NCI-H524 treated with DMSO at 0.1 percent for 48 hours (cell line): ENCODE measurements around the gene MAGOHB.

Experiments
- DNase-seq: peaks from one replicate; lab custom pipeline; 2025; lab: John Stamatoyannopoulos, UW

MAGOHB gene

DNA sequence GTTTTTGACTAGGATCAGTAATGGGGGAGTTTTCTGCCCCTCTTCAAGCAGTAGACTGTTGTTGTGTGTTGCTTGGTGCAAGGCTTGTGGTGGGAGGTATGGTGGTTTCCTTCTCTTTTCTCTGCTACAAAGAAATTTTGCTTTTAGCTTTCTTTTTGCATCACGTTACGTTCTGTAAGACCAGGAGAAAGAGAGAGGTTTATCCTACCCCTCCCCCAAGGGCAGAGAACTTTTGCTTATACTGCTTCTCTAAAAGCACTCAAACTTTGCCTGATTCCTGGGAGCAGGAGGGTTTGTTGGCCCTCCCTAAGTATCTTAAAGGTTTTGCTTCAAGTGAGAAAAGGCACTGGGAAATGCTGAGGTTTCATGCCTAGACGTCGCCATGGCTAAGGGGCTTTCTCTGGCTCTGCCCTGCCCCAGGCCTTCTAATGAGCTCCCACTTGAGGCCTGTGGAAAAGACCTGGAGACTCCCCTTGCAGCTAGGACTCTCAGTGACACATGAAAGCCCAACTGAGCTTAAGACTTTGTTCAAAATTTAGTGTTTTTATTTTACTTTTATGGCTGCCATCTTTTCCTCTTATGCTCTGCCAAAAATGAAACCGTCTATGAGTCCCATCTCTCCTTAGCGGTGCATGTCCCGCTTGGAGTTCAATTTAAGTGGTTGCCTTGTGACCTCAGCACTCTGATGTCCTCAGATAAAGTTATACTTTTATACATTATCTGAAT lies 58.5 kb downstream of the MAGOHB start:
- DNase-seq, result no peak

DNA sequence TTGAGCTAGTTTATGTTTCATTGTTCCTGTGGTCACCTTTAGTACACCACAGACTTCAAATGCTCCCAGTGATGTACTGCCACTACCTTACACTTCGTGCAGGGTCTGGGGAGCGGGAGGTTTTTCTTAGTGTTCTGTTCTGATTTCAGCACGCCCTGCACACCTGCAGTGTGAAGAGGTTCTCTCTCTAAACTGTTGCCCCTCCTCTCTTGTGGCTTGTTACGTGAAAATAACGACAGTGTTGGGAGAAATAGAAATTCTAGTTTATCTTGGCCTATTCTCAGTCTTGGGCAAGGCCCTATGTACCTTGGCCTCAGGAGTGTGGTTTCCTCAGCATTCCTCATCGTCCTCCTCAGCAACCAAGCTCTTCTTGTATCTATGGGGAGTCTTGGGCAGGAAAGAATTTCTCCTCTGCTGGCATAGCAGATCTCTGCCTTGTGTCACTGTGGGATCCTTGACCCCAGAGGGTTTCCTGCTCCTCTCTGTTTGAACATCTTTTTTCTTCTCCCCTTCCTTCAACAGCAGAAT lies 59.1 kb downstream of the MAGOHB start:
- DNase-seq, result no peak
